Glutamatergic neuron (in vitro differentiated cells): Measurements from ENCODE around the gene WDR46. TPM values are rescaled to one million over a fixed set of nuclear protein-coding genes. Genes with fewer than 3 reads are reported as not detected.
"Not testable (repeated sequence)": the region's sequence is repeated elsewhere in the genome, so short reads cannot be mapped to it uniquely, and the experiment has no call there.

Experiments used
- DNase-seq: peaks from one replicate; pipeline ENCODE4 v3.0.0; 2022
- H3K27ac Mint-ChIP-seq: one replicate; pipeline ENCODE4 v1.8.0; 2020; ENCODE audit warnings: mild to moderate bottlenecking, mixed read lengths, inconsistent platforms; ENCODE audit not compliant: unreplicated experiment
- H3K27me3 Mint-ChIP-seq: one replicate; pipeline ENCODE4 v1.8.0; 2020; ENCODE audit warnings: mild to moderate bottlenecking, moderate library complexity, mixed read lengths, inconsistent platforms; ENCODE audit not compliant: unreplicated experiment
- H3K36me3 Mint-ChIP-seq: one replicate; pipeline ENCODE4 v1.8.0; 2020; ENCODE audit warnings: mild to moderate bottlenecking, mixed read lengths, inconsistent platforms; ENCODE audit not compliant: unreplicated experiment
- H3K4me1 Mint-ChIP-seq: one replicate; pipeline ENCODE4 v1.8.0; 2020; ENCODE audit warnings: mild to moderate bottlenecking, low read depth, mixed read lengths, inconsistent platforms; ENCODE audit not compliant: unreplicated experiment
- H3K4me3 Mint-ChIP-seq: one replicate; pipeline ENCODE4 v1.8.0; 2020; ENCODE audit warnings: mild to moderate bottlenecking, mixed read lengths, inconsistent platforms; ENCODE audit not compliant: unreplicated experiment
- H3K9me3 Mint-ChIP-seq: one replicate; pipeline ENCODE4 v1.8.0; 2020; ENCODE audit warnings: mild to moderate bottlenecking, moderate library complexity, mixed read lengths, inconsistent platforms; ENCODE audit not compliant: unreplicated experiment
- CTCF ChIP-seq: fragments of 200-600 bp; sonication (generic); IDR thresholded peaks from one replicate; pipeline ENCODE4 v1.5.0; 2021; ENCODE audit not compliant: partially characterized antibody, unreplicated experiment
- total RNA-seq: library from RNA; stranded (reverse); fragmentation: NEBNext Ultra II Directional; extraction: Animal tissue kit (Norgen Biotek cat#: 25700); gene quantifications from one replicate; pipeline ENCODE4 v1.2.1, GENCODE V29; 2021; ENCODE audit not compliant: unreplicated experiment

The WDR46 gene
- total RNA-seq, 1 donor from 2014 or later, result 48.3 TPM

DNA sequence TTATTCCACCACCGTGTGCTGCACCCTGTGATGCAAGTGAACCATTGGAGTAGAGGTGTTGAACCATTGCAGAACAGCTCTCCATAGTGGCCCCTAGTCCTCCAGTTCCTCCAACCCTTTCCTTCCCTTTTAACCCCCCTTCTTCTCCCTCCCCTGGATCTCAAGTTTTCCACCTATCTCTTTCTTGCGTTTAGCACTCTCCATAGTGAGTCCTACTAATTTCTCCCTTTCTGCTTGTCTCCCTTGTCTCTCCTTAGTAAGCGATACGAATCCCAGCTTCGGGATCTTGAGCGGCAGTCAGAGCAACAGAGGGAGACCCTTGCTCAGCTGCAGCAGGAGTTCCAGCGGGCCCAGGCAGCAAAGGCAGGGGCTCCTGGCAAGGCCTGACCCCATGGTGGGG lies 1.4 kb upstream of the WDR46 start:
- Mint-ChIP-seq H3K4me3 (peak overlapping the region; percentile 91), H3K27ac (peak overlapping the region; percentile 6), H3K27me3 (peaks cover 8% of the 10 kb centered on the region), H3K4me1 (peaks cover 15% of the 10 kb centered on the region), H3K36me3 (no peaks in the 10 kb centered on the region), H3K9me3 (no peaks in the 10 kb centered on the region)
- TF ChIP-seq CTCF, result no peak
- DNase-seq, result no peak

- H3K27ac Mint-ChIP-seq, result peak overlapping the region; percentile 6
- DNase-seq, result no peak
- H3K4me1 Mint-ChIP-seq, result peaks cover 15% of the 10 kb centered on the region
- peaks cover 8% of the 10 kb centered on the region for H3K27me3 Mint-ChIP-seq
- TF ChIP-seq CTCF, result no peak
- H3K36me3 Mint-ChIP-seq, result no peaks in the 10 kb centered on the region
- H3K4me3 Mint-ChIP-seq, result peak overlapping the region; percentile 91
- no peaks in the 10 kb centered on the region for H3K9me3 Mint-ChIP-seq
Measured at GRCh38 chr6:33289784-33290315, 811 bp upstream of the WDR46 start.

DNA sequence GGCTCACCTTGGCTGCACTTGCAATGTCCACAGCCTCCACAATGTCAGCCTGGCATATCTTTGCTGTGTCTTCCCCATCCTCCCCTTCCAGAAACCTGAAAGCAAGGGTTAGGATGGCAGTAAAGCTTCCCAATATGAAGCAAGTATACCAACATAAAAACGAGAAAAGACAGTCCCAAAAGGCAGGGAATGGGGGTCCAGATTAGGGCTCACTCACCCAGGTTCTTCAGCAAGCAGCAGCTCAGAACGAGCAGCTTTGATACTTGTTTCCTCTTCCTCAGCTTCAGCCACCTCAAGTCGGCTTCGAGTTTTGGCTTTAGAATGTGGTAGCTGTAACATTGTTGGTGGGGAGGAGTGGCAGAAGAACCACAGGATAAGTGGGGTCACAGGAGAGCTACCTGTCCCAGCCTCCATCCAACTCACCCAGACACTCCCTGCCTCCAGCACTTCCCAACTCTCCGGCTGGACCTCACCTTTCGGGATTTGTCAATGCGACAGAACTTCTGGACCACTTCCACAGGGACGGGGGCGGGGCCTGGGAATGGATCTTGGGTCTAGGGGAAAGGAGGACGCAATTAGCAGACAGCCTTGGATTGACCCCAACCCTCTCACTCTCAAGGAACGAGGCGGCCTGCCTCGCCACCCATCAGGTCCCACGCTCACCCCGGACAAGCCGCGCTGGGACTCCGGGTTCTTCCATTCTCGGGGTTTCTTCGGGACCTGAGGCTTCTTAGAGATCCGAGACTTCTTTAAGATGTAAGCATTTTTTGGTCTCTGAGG lies 708 bp downstream of the WDR46 start:
- TF ChIP-seq CTCF, result no peak
- no peaks in the 10 kb centered on the region for H3K36me3 Mint-ChIP-seq
- H3K4me3 Mint-ChIP-seq, result peak overlapping the region; percentile 91
- no peak for DNase-seq
- H3K27me3 Mint-ChIP-seq, result peaks cover 6% of the 10 kb centered on the region
- no peaks in the 10 kb centered on the region for H3K9me3 Mint-ChIP-seq
- H3K27ac Mint-ChIP-seq, result no peak overlapping the region
- H3K4me1 Mint-ChIP-seq, result peaks cover 15% of the 10 kb centered on the region

- TF ChIP-seq CTCF, result no peak
- Mint-ChIP-seq H3K9me3 (no peaks in the 10 kb centered on the region), H3K27me3 (peaks cover 6% of the 10 kb centered on the region), H3K4me3 (peak overlapping the region; percentile 91), H3K4me1 (peaks cover 15% of the 10 kb centered on the region), H3K27ac (no peak overlapping the region), H3K36me3 (no peaks in the 10 kb centered on the region)
- no peak for DNase-seq
Measured at GRCh38 chr6:33286946-33287914, 1.8 kb downstream of the WDR46 start.

GRCh38 chr6:33285214-33285613 lies 3.8 kb downstream of the WDR46 start:
- H3K4me1 Mint-ChIP-seq, result peaks cover 13% of the 10 kb centered on the region
- not testable (repeated sequence) for H3K9me3 Mint-ChIP-seq, H3K27me3 Mint-ChIP-seq, H3K4me3 Mint-ChIP-seq, H3K36me3 Mint-ChIP-seq, H3K27ac Mint-ChIP-seq, DNase-seq
